Muscle of back (tissue), 11 donors: ENCODE measurements around the gene LRIG3. TPM values are rescaled to one million over a fixed set of nuclear protein-coding genes. Genes with fewer than 3 reads are reported as not detected.
"Not testable (repeated sequence)": the region's sequence is repeated elsewhere in the genome, so short reads cannot be mapped to it uniquely, and the experiment has no call there.

Experiments
- DNase-seq, 3 donors: peaks; one replicate each; pipeline versions ENCODE4 v3.0.0 to v3.0.0-alpha.2; 2013
- polyA plus RNA-seq, 10 donors: library from polyadenylated mRNA; unstranded; fragments of 120-200 nt; gene quantifications; one replicate each; pipeline ENCODE4 v1.2.1, GENCODE V29; 2013; ENCODE audit not compliant: insufficient read length in 10 of 10

Gene LRIG3
- polyA plus RNA-seq, 10 donors, result 27.3 to 49.4 (median 33.3) TPM

DNA sequence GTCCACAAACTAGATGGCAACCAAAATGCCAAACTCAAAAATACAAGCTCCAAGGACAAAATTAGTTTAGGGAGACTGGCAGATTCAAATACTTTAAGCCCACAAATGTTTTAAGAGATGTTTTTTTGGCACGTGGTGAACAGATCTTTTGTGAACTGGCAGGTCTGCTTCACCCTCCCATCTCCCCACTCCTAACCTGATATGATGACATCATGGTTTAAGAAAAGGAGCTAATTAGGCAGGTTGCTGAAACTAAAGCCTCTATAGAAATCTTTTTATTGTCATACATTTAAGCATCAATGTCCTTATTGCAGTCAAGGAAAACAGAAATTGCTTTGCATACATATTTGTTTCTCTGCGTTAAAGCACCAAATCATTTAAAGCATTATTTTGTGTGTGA, 5.8 kb downstream of the LRIG3 start:
- no peak for DNase-seq

DNA sequence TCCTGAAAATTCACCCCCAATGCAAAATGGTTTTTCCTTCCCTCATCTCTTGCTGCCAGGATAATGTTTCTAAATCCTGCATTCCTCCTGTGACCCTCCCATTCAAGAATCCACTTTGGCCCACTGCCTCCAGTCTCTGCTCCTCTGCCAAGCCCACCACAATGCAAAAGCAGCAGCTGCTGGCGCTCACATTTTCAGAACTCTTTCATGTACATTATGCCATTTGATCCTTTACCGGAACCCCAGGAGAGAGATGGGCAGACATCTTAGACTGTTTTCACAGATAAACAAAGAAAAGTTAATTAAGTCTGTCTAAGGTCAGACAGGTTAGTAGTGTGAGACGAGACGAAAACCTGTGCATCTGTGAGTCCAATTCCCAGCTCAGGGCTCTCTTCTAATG, 12.9 kb downstream of the LRIG3 start:
- peak; percentile 24 to 78 (median 61) for DNase-seq

GRCh38 chr12:58906917-58907316, 13.4 kb downstream of the LRIG3 start:
- no peak for DNase-seq

DNA sequence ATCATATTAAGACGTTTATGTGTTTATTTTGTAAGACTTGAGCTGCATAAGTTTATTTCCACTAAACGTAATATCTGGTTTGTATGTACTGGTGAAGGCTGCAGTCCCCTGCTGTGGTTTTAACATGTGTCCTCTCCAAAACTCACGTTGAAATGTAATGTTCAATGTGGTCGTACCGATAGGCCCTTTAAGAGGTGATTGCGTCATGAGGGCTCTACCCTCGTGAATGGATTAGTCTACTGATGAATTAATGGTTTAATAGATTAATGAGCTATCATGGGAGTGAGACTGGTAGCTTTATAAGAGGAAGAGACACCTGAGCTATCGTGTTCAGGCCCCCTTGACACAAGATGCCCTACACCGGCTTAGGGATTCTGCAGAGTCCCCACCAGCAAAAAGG, 14.9 kb downstream of the LRIG3 start:
- peak in 1 of 3 donors; percentile 4 for DNase-seq

DNA sequence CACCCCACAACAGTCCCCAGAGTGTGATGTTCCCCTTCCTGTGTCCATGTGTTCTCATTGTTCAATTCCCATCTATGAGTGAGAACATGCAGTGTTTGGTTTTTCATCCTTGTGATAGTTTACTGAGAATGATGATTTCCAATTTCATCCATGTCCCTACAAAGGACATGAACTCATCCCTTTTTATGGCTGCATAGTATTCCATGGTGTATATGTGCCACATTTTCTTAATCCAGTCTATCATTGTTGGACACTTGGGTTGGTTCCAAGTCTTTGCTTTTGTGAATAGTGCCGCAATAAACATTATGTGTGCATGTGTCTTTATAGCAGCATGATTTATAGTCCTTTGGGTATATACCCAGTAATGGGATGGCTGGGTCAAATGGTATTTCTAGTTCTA, 17.6 kb downstream of the LRIG3 start:
- DNase-seq, result not testable (repeated sequence)

- no peak for DNase-seq
These were observed 18.6 kb downstream of the LRIG3 start for GRCh38 chr12:58901664-58902063.

- DNase-seq, result no peak
These were observed 22.3 kb downstream of the LRIG3 start for GRCh38 chr12:58897969-58898368.

DNA sequence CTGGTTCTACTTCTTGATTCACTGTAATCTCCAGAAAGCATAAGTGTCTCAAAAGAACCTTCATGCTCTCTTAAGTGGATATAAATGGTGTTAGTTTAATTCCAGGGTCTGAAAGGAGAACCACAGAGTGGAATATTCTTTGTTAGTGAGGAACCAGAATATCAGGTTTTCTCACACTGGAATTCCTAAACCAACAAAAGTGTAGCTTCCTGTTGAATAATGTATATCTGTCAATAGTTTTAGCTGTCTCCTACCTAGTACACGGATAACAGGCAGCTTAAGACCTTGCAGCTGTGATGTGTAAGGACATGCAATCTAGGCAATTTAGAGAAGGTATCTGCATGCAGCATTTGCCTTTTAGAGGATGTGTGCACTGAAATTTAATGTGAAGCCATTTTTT, 24.0 kb downstream of the LRIG3 start:
- DNase-seq, result no peak

GRCh38 chr12:58895053-58895452, 25.3 kb downstream of the LRIG3 start:
- DNase-seq, result no peak

DNA sequence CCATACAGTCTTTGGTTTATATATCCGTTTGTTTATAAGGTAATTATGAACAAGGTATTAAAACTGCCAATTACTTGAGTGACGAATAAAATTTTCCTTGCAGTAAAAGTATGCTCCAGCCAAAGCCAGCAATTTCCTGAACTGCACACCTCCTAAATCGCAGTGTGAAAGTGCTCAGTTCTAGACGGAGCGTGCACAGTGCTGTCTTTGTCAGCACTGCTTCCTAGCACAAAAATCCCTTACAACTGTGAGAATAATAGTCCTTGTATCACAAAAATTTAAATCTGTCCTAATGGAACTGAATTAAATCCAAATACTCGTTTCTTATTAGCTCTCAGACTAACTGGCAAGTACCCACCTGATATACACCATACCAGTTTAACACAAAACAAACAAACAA, 26.3 kb downstream of the LRIG3 start:
- DNase-seq, result no peak

- DNase-seq, result no peak
These were observed 26.8 kb downstream of the LRIG3 start for GRCh38 chr12:58893495-58893894.

DNA sequence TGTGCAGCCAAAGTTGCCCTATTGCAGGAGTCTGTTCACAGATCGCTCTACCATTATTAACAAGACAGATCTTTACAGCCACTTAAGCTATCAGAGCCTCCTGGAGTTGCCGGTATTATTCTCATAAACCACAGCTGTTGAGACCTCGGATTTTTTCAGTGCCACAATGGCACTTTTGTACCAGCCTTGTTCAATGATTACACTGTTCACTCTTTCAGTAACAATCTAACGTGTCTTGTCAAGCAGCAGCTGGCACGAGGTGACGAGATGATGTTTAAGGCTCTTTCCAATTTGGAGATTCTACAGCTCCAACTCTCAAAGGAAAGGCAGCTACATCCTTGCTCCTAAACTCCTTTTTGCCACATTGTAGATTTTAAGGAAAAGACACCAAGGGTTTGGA, 30.7 kb downstream of the LRIG3 start:
- DNase-seq, result no peak

- DNase-seq, result peak in 1 of 3 donors; percentile 48
These were observed 32.0 kb downstream of the LRIG3 start for GRCh38 chr12:58888131-58888783.

DNA sequence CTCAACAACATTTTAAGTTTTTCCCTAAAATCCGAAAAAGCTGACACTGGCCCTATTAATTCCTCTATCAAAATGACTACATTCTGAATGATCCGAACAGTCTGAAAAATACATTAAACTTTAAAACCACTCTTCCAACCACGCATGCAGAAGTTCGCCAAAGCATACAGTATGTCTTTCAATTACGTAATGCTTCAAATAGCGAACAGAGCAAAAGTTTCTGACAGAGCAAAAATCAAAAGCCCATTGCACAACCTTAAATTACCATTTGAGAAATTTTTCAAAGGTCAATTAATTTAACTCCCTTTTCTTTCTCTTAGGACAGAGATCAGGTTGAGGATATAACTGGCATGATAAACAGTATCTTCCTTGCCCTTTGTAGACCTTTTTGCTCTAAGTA, 33.2 kb downstream of the LRIG3 start:
- DNase-seq, result no peak

GRCh38 chr12:58886474-58886873, 33.8 kb downstream of the LRIG3 start:
- DNase-seq, result no peak

DNA sequence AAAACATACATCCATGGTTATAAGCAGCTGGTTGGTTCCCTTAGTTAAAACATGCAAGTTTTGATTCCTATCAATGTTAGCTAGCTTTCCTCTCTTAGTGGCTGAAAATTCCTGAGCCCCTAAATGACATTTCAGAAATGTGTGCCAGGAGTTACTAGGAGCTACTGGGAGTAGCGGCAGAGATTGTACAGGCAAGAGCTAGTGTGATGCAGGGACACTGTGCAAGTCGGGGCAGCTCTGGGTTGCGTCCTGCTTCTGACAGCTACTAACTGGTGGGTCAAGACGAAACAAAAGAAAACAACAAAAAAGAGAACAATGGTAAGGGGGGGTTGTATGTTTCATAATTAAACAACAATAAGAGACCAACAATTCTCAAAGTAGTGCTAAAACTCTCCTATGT, 35.4 kb downstream of the LRIG3 start:
- DNase-seq, result no peak

DNA sequence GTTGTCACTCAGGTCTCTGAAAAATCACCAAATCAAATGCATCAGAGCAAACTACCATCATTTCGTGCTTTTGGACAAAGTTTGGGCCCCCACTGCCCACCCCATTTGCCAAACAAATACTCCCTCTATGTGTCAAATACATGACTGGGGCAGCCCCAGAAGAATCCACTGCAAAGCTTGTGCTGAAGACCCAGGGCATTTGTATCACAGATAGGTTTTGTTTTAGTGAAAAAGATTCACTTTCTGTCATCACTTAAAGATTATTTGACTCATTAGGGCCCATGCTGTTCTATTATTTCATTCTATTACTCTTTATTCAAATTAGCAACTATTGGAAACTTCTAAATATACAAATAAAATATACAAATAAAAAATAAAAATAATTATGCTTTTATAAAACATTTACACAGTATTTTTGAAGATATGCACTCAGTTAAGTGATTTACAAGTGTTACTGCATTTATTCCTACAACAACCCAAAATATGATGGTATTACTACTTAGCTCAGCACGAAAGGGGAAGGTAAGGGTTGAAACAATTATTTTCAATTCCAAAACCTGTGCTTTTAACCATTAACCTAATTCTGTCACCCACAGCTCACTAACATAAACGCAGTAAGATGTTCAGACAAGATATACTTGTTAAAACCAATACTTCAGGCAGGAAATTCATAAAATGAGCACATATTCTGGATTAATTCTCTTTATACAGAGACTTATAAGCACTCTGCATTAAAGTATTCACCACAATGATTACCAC, 36.5 kb downstream of the LRIG3 start:
- DNase-seq, result no peak

GRCh38 chr12:58882826-58883225, 37.5 kb downstream of the LRIG3 start:
- DNase-seq, result no peak

DNA sequence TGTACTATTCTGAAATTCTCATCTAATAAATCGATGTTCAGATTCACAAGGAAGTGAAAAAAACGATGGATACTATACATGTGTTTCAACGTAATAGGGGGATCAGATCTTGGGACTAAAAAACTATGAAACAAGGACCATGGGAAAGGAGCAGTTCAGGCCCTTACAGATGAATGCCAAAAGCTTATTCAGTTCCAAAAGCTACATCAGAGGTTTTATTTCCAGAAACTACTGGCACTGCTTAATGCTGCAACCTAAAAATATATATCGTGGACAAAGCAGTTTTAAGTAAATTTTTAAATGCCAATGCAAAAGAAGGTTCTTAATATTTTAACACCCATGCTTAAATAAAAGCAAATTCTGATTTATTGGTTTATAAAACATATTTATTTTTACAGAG, 38.5 kb downstream of the LRIG3 start:
- peak in 2 of 3 donors; percentile 62 to 76 for DNase-seq

- DNase-seq, result peak; percentile 40 to 89 (median 79)
These were observed 39.7 kb downstream of the LRIG3 start for GRCh38 chr12:58880639-58881038.

DNA sequence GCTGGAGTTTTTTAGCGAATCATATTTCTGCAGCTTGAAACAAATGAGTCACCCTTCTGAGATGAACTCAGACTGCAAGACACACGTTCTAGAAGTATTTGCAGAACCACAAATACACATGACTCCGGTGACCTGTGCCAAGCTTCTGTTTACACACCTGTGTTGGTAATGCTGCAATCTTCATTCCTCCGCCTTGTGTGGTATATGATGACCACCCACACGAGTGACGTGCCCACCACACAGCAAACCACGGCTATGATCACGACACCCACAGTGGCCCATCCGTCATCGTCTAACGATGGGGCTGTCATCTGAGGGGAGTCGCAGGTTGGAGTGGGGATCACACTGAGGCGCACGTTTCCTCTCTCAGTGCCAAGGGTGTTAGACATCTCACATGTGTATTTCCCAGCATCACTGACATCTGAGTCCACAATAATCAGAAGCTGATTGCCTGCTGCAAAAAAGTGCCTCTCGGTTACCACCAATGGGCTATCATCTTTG, 43.0 kb downstream of the LRIG3 start:
- DNase-seq, result peak in 1 of 3 donors; percentile 93

DNA sequence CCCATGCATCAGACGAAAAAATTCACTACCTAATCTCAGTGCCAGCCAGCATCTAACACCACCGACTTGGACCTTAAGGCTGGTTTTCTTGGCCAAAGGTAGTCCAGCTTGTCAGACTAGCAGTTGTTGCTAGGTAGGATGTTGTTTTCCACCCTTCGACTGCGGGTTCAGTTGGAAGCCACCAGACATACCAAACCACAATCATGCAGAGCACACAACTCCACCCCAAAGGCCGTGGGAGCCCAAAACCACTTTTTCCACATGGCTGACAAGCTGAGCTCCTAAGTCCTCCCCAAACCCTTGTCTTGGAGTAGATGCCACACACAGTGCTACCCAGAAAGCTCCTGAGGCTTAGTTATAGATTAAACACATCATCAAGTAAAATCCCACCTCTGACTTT, 46.8 kb downstream of the LRIG3 start:
- peak in 1 of 3 donors; percentile 32 for DNase-seq

DNA sequence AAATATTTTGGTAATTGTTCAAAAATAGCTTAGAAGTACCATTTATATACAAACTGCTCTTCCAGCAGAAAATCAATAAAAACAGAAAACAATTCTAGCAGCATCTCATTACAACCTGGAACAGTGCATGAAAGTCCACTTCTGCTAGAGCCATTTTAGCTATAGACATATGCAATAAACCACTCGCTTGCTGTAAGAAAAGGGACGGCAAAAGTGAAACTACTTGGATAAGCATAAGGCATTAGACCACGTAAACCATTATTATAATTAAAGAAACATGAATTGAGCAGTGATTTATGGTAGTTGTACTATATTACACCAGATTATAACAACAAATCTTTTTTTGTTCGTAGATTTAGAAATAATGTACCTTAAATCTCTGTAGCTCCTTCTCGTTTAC, 48.7 kb downstream of the LRIG3 start:
- peak in 1 of 3 donors; percentile 45 for DNase-seq
